ENCODE data around the gene EFNA1. TPM values are rescaled to one million over a fixed set of nuclear protein-coding genes. Genes with fewer than 3 reads are reported as not detected.

Gene EFNA1
- total RNA-seq, 2 donors from 2014 or later = 85.1 to 132 TPM

- WGBS = 0% methylated on average over 51 of the region's 52 CpGs
- H3K4me1 ChIP-seq (replicated peaks) = peaks cover 32% of the 10 kb centered on the region
- H3K27ac ChIP-seq = peak within 1 kb of the TSS; percentile 94 to 97
- intact Hi-C loops (cut with DNase I) = no loop called here
- DNase-seq (ENCODE audit: low spot score) = peak; percentile 95
- no peaks in the 10 kb centered on the region for H3K9me3 ChIP-seq
- H3K4me3 ChIP-seq = peak within 1 kb of the TSS; percentile 49 to 58
- H3K27me3 ChIP-seq (replicated peaks; ENCODE audit: insufficient read depth) = no peaks in the 10 kb centered on the region
- peaks cover 5 to 15% of the 10 kb centered on the region in 2 donors for H3K36me3 ChIP-seq
- TF ChIP-seq POLR2A (IDR thresholded peaks at IDR 0.05) (peak; percentile 98), POLR2AphosphoS5 (IDR thresholded peaks at IDR 0.05) (peak; percentile 86), CTCF (IDR thresholded peaks at IDR 0.05) (peak in 2 of 4 experiments; percentile 71 to 84)
Observed at GRCh38 chr1:155135415-155136028, 7.8 kb downstream of the EFNA1 start, which contains the start of gene SLC50A1. TSS of gene SLC50A1 (plus strand) at chr1:155135852. CDS start at chr1:155135912, 60 bp downstream.

DNA sequence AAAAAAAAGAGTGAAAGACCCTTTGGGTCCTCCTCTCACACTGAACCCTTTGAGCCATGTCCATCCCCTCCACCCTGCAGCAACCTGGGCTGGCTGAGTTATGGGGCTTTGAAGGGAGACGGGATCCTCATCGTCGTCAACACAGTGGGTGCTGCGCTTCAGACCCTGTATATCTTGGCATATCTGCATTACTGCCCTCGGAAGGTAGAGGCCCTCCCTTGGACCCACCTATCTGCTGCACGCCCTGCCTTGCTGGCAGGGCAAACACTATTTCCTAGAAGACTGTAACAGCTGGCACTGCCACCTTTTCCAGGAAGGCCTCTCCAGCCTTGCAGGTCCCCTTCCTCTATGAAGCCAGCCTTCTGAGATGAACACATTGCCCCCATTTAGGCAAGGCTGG is 9.1 kb downstream of the EFNA1 start:
- Histone ChIP-seq H3K36me3 (peaks cover 5 to 14% of the 10 kb centered on the region in 2 donors), H3K9me3 (no peaks in the 10 kb centered on the region), H3K27ac (peak overlapping the region; percentile 94 to 97), H3K27me3 (replicated peaks; ENCODE audit: insufficient read depth) (no peaks in the 10 kb centered on the region), H3K4me1 (replicated peaks) (peaks cover 28% of the 10 kb centered on the region), H3K4me3 (peak overlapping the region; percentile 49 to 58)
- 42% methylated on average over 6 of the region's 6 CpGs for WGBS
- intact Hi-C loops (cut with DNase I) = no loop called here
- DNase-seq (ENCODE audit: low spot score) = no peak
- TF ChIP-seq POLR2AphosphoS5 (IDR thresholded peaks at IDR 0.05) = no peak
- no peak for TF ChIP-seq CTCF (IDR thresholded peaks at IDR 0.05)
- no peak for TF ChIP-seq POLR2A (IDR thresholded peaks at IDR 0.05)

GRCh38 chr1:155137154-155137949 is 9.7 kb downstream of the EFNA1 start:
- H3K27ac ChIP-seq = peak overlapping the region; percentile 94 to 97

GRCh38 chr1:155139895-155140629 is 12.4 kb downstream of the EFNA1 start, which contains the start of gene DPM3:
TSS of gene DPM3 (minus strand) at chr1:155140531. CDS start at chr1:155140240, 291 bp downstream.
- peak; percentile 91 for DNase-seq (ENCODE audit: low spot score)
- no peaks in the 10 kb centered on the region for H3K27me3 ChIP-seq (replicated peaks; ENCODE audit: insufficient read depth)
- H3K4me3 ChIP-seq = peak within 1 kb of the TSS; percentile 59 to 60
- intact Hi-C loops (cut with DNase I) = no loop called here
- H3K36me3 ChIP-seq = no peaks in the 10 kb centered on the region
- WGBS = under 1% methylated on average over 41 of the region's 42 CpGs
- H3K27ac ChIP-seq = peak within 1 kb of the TSS; percentile 88 to 94
- H3K9me3 ChIP-seq = no peaks in the 10 kb centered on the region
- TF ChIP-seq POLR2AphosphoS5 (IDR thresholded peaks at IDR 0.05) (peak; percentile 99), CTCF (IDR thresholded peaks at IDR 0.05) (peak in 2 of 4 experiments; percentile 6 to 17), POLR2A (IDR thresholded peaks at IDR 0.05) (peak; percentile 78)
- peaks cover 8% of the 10 kb centered on the region for H3K4me1 ChIP-seq (replicated peaks)

More at GRCh38 chr1:155137154-155137949, 9.7 kb downstream of the EFNA1 start:
- Histone ChIP-seq H3K9me3 (no peaks in the 10 kb centered on the region), H3K27me3 (replicated peaks; ENCODE audit: insufficient read depth) (no peaks in the 10 kb centered on the region), H3K4me1 (replicated peaks) (peaks cover 24% of the 10 kb centered on the region), H3K4me3 (peak overlapping the region; percentile 49 to 58), H3K36me3 (peaks cover 5 to 11% of the 10 kb centered on the region in 2 donors)
- intact Hi-C loops (cut with DNase I) = no loop called here
- WGBS = 87% methylated on average over 6 of the region's 6 CpGs
- DNase-seq (ENCODE audit: low spot score) = no peak
- TF ChIP-seq CTCF (IDR thresholded peaks at IDR 0.05) = no peak
- TF ChIP-seq POLR2AphosphoS5 (IDR thresholded peaks at IDR 0.05) = no peak
- no peak for TF ChIP-seq POLR2A (IDR thresholded peaks at IDR 0.05)
